Inflammatory macrophage treated with lipopolysaccharide for 4 hours (primary cell): Measurements from ENCODE around the gene TTF1.

Experiments used
- DNase-seq: peaks from one replicate; pipeline ENCODE4 v3.0.0-alpha.2; 2020

Gene TTF1

GRCh38 chr9:132356324-132356924 lies 50.2 kb downstream of the TTF1 start:
- DNase-seq, result no peak

- peak; percentile 99 for DNase-seq
Observed at GRCh38 chr9:132354637-132355355, 51.8 kb downstream of the TTF1 start, which contains the start of gene SETX. SETX (minus strand) TSS chr9:132354986; CDS start chr9:132349428, 5,558 bp downstream.

GRCh38 chr9:132351404-132352045 lies 55.1 kb downstream of the TTF1 start:
- peak; percentile 78 for DNase-seq

GRCh38 chr9:132350861-132351315 lies 55.8 kb downstream of the TTF1 start:
- DNase-seq, result peak; percentile 91

- no peak for DNase-seq
Observed at GRCh38 chr9:132348676-132349075, 58.0 kb downstream of the TTF1 start.

GRCh38 chr9:132346177-132346576 lies 60.5 kb downstream of the TTF1 start:
- no peak for DNase-seq

GRCh38 chr9:132341177-132341840 lies 65.3 kb downstream of the TTF1 start:
- DNase-seq, result no peak

GRCh38 chr9:132334364-132334763 lies 72.3 kb downstream of the TTF1 start:
- no peak for DNase-seq

GRCh38 chr9:132333556-132333955 lies 73.1 kb downstream of the TTF1 start:
- DNase-seq, result no peak

GRCh38 chr9:132328580-132328979 lies 78.1 kb downstream of the TTF1 start:
- DNase-seq, result no peak

- no peak for DNase-seq
Observed at GRCh38 chr9:132327537-132327936, 79.1 kb downstream of the TTF1 start.
